GM21529 (cell line): ENCODE data around the gene MUC4.

Experiments used
- ATAC-seq: cut with Tn5 transposase; IDR thresholded peaks from one replicate; pipeline ENCODE4 v1.9.1; 2021; ENCODE audit not compliant: unreplicated experiment

MUC4 gene

DNA sequence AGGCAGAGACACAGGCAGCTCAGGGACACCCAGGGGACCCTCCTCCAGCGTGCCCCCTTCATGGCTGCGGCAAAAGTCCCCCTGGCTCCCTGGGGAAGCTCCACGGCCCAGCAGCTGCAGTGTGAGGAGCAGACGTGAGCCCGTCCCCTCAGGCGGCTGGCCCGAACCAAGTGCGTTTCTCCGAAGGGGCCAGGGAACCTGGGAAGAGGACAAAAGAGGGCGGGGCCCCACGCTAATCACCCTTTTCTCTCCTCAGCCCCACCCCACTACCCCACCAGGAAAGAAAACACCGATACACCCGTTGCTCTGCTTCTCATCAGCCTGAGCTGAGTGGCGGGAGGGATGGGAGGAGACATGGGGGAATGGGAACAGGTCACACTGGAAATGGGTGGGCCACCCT is at the start of gene MUC4:
TSS of gene MUC4 (minus strand) at position 174 of the 400 bp plus-strand sequence. CDS start at position 62, 112 bp downstream.
- ATAC-seq: no peak

GRCh38 chr3:195860456-195860855 is 48.7 kb upstream of the MUC4 start:
- ATAC-seq: no peak

- ATAC-seq: no peak
Measured at GRCh38 chr3:195859846-195860411, 48.2 kb upstream of the MUC4 start.

DNA sequence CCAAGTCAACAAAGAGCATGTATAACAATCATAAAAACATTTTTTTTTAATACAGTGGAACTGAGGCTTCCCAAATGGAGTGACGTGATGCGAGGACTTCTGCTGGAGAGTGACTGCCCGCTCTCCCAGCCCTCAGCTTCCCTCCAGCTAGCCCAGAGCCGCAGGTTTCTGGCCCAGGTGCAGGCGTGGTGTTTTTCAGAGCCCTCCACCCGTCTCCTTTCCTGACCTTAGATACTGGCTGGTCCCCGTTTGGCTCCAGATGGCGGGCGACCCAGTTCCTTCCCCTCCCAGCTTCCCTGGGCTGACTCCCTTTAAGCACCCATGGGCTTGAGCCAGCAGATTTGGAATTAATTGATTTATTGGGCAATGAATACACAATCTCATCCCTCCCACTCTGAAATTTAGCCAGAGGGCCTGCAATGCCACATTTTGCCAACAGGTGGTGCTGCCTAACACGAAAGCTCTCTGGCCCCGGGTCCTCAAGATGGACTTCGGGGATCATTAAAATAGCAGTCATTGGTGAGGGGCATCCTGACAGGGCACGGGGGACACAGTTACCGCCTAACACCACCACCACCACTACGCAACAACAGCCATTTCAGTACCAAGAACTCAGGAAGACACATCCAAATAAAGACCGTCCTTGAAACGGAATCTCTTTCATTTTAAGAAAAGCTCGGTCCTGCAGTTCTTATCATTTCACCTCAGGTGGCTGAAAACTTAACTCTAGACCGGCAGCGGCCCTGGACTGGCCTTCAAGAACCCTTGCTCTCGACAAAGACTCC is 47.5 kb upstream of the MUC4 start:
- no peak for ATAC-seq

GRCh38 chr3:195856410-195857084 is 44.8 kb upstream of the MUC4 start:
- no peak for ATAC-seq

- no peak for ATAC-seq
Measured at GRCh38 chr3:195855471-195856409, 44.0 kb upstream of the MUC4 start.

DNA sequence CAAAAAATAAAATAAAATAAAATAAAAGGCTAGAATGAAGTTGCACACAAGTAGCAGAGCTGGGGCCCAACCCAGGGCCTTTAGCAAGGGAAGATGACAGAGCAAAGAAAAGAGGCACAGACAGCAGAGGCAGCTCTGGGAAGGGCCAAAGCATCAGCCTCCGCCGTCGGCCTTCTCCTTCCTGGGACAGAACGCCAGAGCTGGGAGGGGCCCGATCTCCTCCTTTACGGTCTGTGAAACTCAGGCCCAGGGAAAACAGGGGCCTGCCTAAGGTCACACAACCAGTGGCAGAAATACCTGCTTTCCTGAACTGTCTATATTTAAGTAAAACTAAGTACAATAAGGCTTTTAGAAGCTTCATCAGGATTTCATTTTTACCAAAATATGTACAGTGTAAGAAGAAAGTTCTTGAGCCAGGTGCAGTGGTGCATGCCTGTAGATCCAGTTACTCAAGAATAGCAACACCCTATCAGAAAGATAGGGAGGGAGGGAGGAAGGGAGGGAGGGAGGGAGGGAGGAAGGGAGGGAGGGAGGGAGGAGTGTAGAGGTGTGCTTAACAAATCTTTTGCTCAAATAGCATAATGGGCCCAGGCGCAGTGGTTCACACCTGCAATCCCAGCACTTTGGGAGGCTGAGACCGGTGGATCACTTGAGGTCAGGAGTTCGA is 43.0 kb upstream of the MUC4 start:
- ATAC-seq: no peak

GRCh38 chr3:195853996-195854395 is 42.3 kb upstream of the MUC4 start:
- no peak for ATAC-seq

DNA sequence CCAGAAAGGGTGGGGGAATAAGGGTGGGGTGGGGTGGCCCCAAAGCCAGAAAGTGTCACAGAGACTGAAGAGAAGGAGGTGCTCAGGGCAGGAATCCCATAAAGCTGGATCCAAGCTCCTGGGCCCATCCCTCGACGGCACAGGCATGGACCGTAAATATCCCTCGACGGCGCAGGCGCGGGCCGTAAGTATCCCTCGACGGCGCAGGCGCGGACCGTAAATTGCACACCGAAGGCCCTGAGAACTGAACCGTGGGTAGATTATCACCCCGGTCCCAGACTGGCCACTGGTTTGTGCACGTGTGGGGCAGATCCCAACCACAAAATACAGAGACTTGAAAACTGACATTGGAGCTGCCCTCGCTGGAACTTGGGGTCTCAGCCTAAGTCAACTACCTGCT is 41.3 kb upstream of the MUC4 start:
- ATAC-seq: no peak

DNA sequence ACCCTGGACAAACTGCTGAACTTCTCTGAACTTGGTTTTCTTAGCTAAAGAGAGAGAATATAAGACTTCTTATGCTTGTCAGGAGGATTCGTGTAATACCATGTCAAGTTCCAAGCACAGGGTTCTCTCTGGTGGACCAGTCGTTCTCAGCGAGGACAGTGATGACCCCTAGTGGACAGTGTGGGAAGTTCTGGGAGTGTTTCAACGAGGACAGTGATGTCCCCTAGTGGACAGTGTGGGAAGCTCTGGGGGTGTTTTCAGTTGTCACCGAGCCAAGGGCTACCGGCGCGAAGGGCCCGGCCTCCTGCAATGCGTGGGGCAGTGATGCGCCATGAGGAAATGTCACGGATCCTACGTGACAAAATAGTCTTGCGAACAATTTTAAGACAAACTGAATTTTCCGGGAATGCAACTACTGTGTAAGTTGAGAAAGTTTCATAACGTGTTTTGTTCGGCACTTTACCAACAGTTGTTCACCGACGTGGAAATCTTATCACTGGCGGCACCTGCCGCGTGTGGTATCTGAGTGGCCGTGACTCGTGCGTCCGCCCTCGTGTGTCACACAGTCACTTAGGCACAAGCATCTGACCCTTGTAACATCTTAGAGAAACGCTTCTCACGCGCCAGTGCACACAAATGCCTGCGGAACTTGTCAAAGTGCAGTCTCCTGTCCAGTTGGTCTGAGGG is 39.3 kb upstream of the MUC4 start:
- ATAC-seq: peak; percentile 94

- no peak for ATAC-seq
Measured at GRCh38 chr3:195849322-195850074, 37.8 kb upstream of the MUC4 start.

GRCh38 chr3:195847055-195847950 is 35.6 kb upstream of the MUC4 start:
- no peak for ATAC-seq

DNA sequence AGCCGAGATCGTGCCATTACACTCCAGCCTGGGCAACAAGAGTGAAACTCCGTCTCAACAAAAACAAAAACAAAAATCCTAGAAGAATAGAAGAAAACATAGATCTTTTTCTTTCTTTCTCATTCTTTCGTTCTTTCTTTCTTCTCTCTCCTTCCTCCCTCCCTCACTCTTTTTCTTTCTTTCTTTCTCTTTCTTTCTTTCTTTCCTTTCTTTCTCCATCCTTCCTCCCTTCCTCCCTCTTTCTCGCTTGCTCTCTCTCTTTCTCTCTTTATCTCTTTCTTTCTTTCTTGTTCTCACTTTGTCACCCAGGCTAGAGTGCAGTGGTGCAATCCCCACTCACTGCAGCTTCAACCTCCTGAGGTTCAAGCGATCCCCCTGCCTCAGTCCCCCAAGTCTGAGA is 33.8 kb upstream of the MUC4 start:
- ATAC-seq: no peak

- ATAC-seq: no peak
Measured at GRCh38 chr3:195844671-195845218, 33.0 kb upstream of the MUC4 start.

- ATAC-seq: no peak
Measured at GRCh38 chr3:195839260-195840010, 27.7 kb upstream of the MUC4 start.

- peak; percentile 76 for ATAC-seq
Measured at GRCh38 chr3:195838714-195839113, 27.0 kb upstream of the MUC4 start.

DNA sequence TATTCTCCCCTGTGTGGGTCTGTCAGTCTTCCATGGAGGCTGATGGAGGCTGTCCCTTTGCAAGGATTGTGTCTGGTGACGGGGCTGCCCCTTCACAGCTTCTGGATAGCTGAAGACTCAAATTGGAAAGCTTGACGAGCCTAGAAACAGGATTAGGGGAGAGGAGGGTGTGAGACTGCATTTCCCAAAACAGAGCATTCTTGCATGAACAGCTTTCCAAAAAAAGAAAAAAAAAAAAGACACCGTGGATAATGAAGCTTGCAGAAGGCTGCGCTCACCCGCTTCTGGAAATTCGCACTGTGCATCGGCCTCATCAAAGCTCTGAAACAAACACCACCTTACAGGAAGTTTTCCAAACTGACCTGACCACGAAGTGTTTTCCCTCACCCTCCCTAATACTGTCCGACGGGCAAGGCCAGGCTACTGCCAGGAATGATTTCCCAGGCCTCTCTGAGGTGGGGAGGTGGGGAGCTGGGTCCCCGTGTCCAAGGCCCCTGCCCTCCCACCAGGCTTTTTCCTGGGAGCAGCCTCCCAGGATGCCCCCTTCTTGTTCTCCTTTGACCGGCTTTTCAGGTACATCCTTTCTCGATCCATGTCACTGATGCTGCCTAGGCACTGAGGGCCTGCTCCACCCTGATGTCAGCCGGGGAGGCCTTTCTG is 24.9 kb upstream of the MUC4 start:
- ATAC-seq: no peak
